Upper lobe of right lung (tissue), 1 donor: Measurements from ENCODE around the gene CFAP99. TPM values are rescaled to one million over a fixed set of nuclear protein-coding genes. Genes with fewer than 3 reads are reported as not detected.

Experiments
- ATAC-seq: fragments of 200-7000 bp; cut with Tn5 transposase; one replicate; pipeline ENCODE4 v1.9.1; 2020; ENCODE audit warnings: mild to moderate bottlenecking, moderate library complexity
- DNase-seq: peaks from one replicate; pipeline ENCODE4 v3.0.0-alpha.2; 2020
- H3K27ac ChIP-seq: fragments of 200-600 bp; one replicate; pipeline ENCODE4 v1.8.0; 2022
- H3K27me3 ChIP-seq: fragments of 200-600 bp; one replicate; pipeline ENCODE4 v1.8.0; 2022; ENCODE audit warnings: mild to moderate bottlenecking
- H3K36me3 ChIP-seq: fragments of 200-600 bp; one replicate; pipeline ENCODE4 v1.8.0; 2022
- H3K4me1 ChIP-seq: fragments of 200-600 bp; one replicate; pipeline ENCODE4 v1.8.0; 2022
- H3K4me3 ChIP-seq: fragments of 200-600 bp; one replicate; pipeline ENCODE4 v1.8.0; 2022; ENCODE audit warnings: mild to moderate bottlenecking
- H3K9me3 ChIP-seq: fragments of 200-600 bp; one replicate; pipeline ENCODE4 v1.8.0; 2022
- intact Hi-C: fragments of 100-400 bp; cut with DNase I; formaldehyde crosslinking; loops from one replicate; pipeline ENCODE4 v1.11.0; 2022
- total RNA-seq: library from RNA; stranded (reverse); fragmentation: NEBNext Ultra II Directional; extraction: Animal tissue kit (Norgen Biotek cat#: 25700); gene quantifications from one replicate; pipeline ENCODE4 v1.2.1, GENCODE V29; 2021
- TF ChIP-seq, protein P1 (sequence below): fragments of 200-600 bp; IDR thresholded peaks from one replicate; pipeline ENCODE4 v1.8.0; 2022; ENCODE audit warnings: antibody characterized with exemption
- donor health status: DM: no; HTN: yes; CAD: no; lungs with severe emphysema.

CFAP99 gene
- total RNA-seq, 1 donor from 2014 or later, result not detected

DNA sequence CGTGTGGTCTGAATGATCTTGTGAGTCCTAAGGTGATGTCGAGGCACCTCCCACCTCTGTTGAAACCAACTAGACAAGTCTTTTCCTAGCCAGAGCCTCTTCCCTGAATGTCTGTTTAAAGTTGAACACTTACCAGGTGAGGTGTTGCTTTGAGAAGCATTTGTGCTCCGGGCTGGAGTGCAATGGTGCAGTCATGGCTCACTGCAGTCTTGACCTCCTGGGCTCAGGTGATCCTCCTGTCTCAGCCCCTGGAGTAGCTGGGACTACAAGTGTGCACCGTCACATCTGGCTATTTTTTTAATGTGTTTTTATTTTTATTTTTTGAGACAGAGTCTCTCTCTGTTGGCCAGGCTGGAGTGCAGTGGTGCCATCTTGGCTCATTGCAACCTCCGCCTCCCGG, 68.2 kb downstream of the CFAP99 start:
- Histone ChIP-seq H3K27ac (no peak overlapping the region), H3K4me1 (peaks cover 72% of the 10 kb centered on the region), H3K9me3 (no peaks in the 10 kb centered on the region), H3K4me3 (no peak overlapping the region), H3K36me3 (peaks cover 24% of the 10 kb centered on the region), H3K27me3 (no peaks in the 10 kb centered on the region)
- ATAC-seq (no peak), DNase-seq (no peak)
- intact Hi-C loops, result no loop called here
- TF ChIP-seq, protein P1, sequence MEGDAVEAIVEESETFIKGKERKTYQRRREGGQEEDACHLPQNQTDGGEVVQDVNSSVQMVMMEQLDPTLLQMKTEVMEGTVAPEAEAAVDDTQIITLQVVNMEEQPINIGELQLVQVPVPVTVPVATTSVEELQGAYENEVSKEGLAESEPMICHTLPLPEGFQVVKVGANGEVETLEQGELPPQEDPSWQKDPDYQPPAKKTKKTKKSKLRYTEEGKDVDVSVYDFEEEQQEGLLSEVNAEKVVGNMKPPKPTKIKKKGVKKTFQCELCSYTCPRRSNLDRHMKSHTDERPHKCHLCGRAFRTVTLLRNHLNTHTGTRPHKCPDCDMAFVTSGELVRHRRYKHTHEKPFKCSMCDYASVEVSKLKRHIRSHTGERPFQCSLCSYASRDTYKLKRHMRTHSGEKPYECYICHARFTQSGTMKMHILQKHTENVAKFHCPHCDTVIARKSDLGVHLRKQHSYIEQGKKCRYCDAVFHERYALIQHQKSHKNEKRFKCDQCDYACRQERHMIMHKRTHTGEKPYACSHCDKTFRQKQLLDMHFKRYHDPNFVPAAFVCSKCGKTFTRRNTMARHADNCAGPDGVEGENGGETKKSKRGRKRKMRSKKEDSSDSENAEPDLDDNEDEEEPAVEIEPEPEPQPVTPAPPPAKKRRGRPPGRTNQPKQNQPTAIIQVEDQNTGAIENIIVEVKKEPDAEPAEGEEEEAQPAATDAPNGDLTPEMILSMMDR, result no peak

DNA sequence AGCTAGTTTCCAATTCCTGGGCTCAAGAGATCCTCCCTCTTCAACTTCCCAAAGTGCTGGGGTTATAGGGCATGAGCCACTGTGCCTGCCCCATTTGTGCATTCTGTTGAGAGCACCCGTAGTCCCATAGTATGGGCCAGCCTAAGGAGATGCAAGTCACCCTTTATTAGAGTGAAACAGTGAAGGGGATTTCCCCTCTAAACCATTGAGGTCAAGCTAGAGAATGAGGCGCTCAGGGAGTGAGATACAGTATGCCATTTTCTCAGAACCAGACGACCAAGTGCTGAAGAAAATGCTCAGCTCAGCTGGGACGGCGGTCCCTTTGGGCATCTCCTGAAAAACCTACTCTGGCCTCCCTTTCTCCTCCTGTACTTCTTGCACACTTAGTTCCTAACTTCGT, 68.9 kb downstream of the CFAP99 start:
- Histone ChIP-seq H3K27me3 (no peaks in the 10 kb centered on the region), H3K4me1 (peaks cover 66% of the 10 kb centered on the region), H3K9me3 (no peaks in the 10 kb centered on the region), H3K36me3 (peaks cover 30% of the 10 kb centered on the region), H3K27ac (no peak overlapping the region), H3K4me3 (no peak overlapping the region)
- intact Hi-C loops, result no loop called here
- TF ChIP-seq, protein P1, result no peak
- ATAC-seq, result no peak
- DNase-seq, result no peak

DNA sequence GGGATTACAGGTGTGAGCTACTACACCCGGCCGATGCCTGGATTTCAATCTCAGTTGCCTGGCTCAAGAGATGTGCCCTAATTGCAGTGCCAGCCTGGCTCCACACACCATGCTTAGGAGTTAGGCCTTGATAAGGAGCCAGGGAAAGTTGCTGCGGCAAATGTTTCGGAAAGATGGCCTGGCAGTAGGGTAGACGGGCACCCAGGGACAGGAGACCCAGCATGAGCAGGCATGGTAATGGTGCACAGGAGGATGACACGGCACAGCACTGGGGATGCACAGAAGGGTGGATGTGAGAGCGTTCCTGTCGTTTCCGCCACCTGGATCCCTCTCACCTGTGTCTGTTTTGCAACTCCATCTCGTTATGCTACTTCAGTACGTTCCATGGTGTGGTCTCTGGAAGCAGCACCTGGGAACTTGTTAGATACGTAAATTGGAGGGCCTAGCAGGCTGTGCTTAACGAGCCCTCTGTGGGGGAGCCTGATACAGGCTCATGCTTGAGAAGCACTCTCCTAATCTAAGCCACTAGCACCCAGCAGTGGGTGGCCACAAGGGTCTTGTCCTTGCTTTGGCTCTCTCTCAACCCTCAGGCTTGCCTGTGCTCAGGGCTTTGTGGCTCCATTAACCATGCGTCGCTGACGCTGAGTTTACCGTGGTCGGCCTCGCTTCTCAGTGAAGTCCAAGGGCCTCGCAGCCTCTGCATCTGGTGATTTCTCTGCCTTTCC, 70.5 kb downstream of the CFAP99 start:
- intact Hi-C loops, result no loop called here

DNA sequence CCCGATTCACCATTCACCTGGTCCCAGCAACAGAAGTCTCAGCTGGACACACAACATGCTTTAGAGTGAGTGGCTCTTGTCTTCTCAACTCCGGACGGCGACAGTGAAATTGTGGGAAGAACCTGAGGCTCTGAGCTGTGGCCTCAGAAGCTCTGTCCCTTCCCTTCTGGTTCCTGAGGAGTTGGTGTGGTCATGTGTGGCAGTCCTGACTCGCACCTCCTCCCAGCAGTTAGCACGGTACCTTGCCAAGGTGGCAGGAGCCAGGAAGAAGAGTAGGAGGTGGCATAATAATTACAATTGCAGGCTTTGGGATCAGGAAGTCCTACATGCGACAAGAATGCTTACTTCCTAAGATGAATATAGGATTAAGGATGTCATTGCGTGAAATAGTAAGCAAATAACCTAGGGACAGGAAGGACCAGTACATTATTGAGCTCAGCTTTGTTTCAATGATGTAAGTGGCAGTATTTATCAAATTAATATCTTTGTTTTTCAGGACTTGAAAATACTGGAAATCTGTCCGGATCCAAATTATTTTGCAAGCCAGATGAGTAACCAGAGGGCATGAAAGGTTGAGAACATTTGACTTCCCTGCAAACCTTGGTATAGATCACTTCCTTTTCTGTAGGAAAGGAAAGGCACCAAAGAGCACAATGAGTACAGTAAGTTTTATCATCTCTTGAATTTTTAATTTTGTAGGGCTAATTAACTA, 71.2 kb downstream of the CFAP99 start:
- intact Hi-C loops, result no loop called here
- no peak overlapping the region for H3K4me3 ChIP-seq
- peaks cover 44% of the 10 kb centered on the region for H3K4me1 ChIP-seq
- H3K36me3 ChIP-seq, result peaks cover 31% of the 10 kb centered on the region
- ATAC-seq, result no peak
- H3K27me3 ChIP-seq, result no peaks in the 10 kb centered on the region
- TF ChIP-seq, protein P1, result no peak
- DNase-seq, result no peak
- no peaks in the 10 kb centered on the region for H3K9me3 ChIP-seq
- no peak overlapping the region for H3K27ac ChIP-seq

More for the DNA sequence above, 70.5 kb downstream of the CFAP99 start:
- ATAC-seq (no peak), DNase-seq (no peak)
- TF ChIP-seq, protein P1, result no peak
- peaks cover 51% of the 10 kb centered on the region for H3K4me1 ChIP-seq
- H3K27me3 ChIP-seq, result no peaks in the 10 kb centered on the region
- no peak overlapping the region for H3K27ac ChIP-seq
- H3K9me3 ChIP-seq, result no peaks in the 10 kb centered on the region
- H3K36me3 ChIP-seq, result peaks cover 31% of the 10 kb centered on the region
- H3K4me3 ChIP-seq, result no peak overlapping the region

DNA sequence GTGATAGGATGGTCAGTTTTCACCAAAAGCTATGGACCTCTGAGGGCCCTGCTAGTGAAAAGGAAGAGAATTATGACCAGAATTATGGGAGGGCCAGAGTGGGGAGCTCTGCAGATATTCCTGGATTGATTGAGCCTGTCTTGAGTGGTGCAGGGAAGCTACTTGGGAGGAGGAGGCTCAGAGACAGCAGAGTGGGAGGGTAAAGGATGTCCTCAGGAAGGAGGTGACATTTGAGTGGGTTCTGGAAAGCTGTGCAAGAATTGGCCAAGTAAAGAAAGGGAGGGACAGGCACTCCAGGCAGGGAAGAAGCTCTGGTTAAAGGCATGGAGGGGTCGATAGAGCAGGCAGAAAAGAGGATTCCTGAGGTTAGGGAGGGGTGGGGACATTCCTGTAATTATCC, 74.2 kb downstream of the CFAP99 start:
- peaks cover 24% of the 10 kb centered on the region for H3K4me1 ChIP-seq
- TF ChIP-seq, protein P1, result no peak
- no peak for ATAC-seq
- no peaks in the 10 kb centered on the region for H3K9me3 ChIP-seq
- intact Hi-C loops, result no loop called here
- H3K27ac ChIP-seq, result no peak overlapping the region
- DNase-seq, result no peak
- H3K27me3 ChIP-seq, result no peaks in the 10 kb centered on the region
- no peak overlapping the region for H3K4me3 ChIP-seq
- peaks cover 56% of the 10 kb centered on the region for H3K36me3 ChIP-seq
